Suprapubic skin (tissue), 4 donors: Measurements from ENCODE around the gene MCRIP1. TPM values are rescaled to one million over a fixed set of nuclear protein-coding genes. Genes with fewer than 3 reads are reported as not detected.

ENCODE experiments used
- DNase-seq, 2 donors: peaks; one replicate each; pipeline ENCODE4 v3.0.0-alpha.2; 2019; ENCODE audit warnings: low spot score in 2 of 2
- H3K27ac ChIP-seq: fragments of 200-600 bp; sonication (generic); one replicate; pipeline ENCODE4 v1.5.1; 2019
- H3K27me3 ChIP-seq: fragments of 200-600 bp; sonication (generic); one replicate; pipeline ENCODE4 v1.5.1; 2019
- H3K36me3 ChIP-seq: fragments of 200-600 bp; sonication (generic); one replicate; pipeline ENCODE4 v1.5.1; 2019
- H3K4me1 ChIP-seq: fragments of 200-600 bp; sonication (generic); one replicate; pipeline ENCODE4 v1.5.1; 2019
- H3K4me3 ChIP-seq: fragments of 200-600 bp; sonication (generic); one replicate; pipeline ENCODE4 v1.5.1; 2019; ENCODE audit warnings: mild to moderate bottlenecking
- H3K9me3 ChIP-seq: fragments of 200-600 bp; sonication (generic); one replicate; pipeline ENCODE4 v1.5.1; 2019
- CTCF ChIP-seq, 2 donors: fragments of 200-600 bp in 1 of 2; fragments of 450-650 bp in 1 of 2; sonication (generic) in 1 of 2; IDR thresholded peaks; one replicate each; pipeline ENCODE4 v1.5.1; 2016 to 2019; ENCODE audit warnings: antibody characterized with exemption in 2 of 2, mild to moderate bottlenecking in 1 of 2, moderate library complexity in 1 of 2
- EP300 ChIP-seq: sonication (generic); formaldehyde crosslinking; IDR thresholded peaks from one replicate; pipeline ENCODE4 v1.6.1; 2017; ENCODE audit warnings: antibody characterized with exemption
- POLR2A ChIP-seq, 2 donors: fragments of 450-650 bp; IDR thresholded peaks; one replicate each; pipeline ENCODE4 v1.6.1; 2017; ENCODE audit warnings: antibody characterized with exemption in 2 of 2, mild to moderate bottlenecking in 2 of 2, moderate library complexity in 2 of 2
- POLR2AphosphoS5 ChIP-seq, 3 donors: sonication (generic); formaldehyde crosslinking; IDR thresholded peaks; one replicate each; pipeline ENCODE4 v1.6.1; 2017; ENCODE audit warnings: antibody characterized with exemption in 3 of 3
- WGBS: methylation state at CpG from one replicate; pipeline ENCODE4 v1.1.5; 2018; 5-methylcytosine and 5-hydroxymethylcytosine counted together
- total RNA-seq, 4 donors: library from RNA; depleted of rRNA; stranded (reverse); fragments of >200 nt; gene quantifications; one replicate each; pipeline ENCODE4 v1.1.0, GENCODE V29; 2016

MCRIP1 gene
- total RNA-seq, 4 donors from 2014 or later, result 20.3 to 29.3 (median 27.4) TPM

GRCh38 chr17:81834831-81835267 is 1.8 kb upstream of the MCRIP1 start, which contains the start of gene PPP1R27:
PPP1R27 (minus strand) TSS chr17:81835050; CDS start chr17:81834953, 97 bp downstream.
- H3K36me3 ChIP-seq, result no peaks in the 10 kb centered on the region
- no peaks in the 10 kb centered on the region for H3K9me3 ChIP-seq
- WGBS, result 81% methylated on average over 7 of the region's 26 CpGs
- DNase-seq, result no peak
- TF ChIP-seq EP300 (no peak), POLR2A (IDR thresholded peaks at IDR 0.05) (no peak), POLR2AphosphoS5 (IDR thresholded peaks at IDR 0.05) (no peak), CTCF (IDR thresholded peaks at IDR 0.05) (no peak)
- H3K4me1 ChIP-seq, result peaks cover 44% of the 10 kb centered on the region
- no peaks in the 10 kb centered on the region for H3K27me3 ChIP-seq
- H3K4me3 ChIP-seq, result peak within 1 kb of the TSS; percentile 60
- no peak within 1 kb of the TSS for H3K27ac ChIP-seq

- Histone ChIP-seq H3K4me3 (peak overlapping the region; percentile 60), H3K27ac (no peak overlapping the region), H3K27me3 (no peaks in the 10 kb centered on the region), H3K9me3 (no peaks in the 10 kb centered on the region), H3K4me1 (peaks cover 46% of the 10 kb centered on the region), H3K36me3 (no peaks in the 10 kb centered on the region)
- TF ChIP-seq EP300, result no peak
- no peak for TF ChIP-seq CTCF (IDR thresholded peaks at IDR 0.05)
- TF ChIP-seq POLR2A (IDR thresholded peaks at IDR 0.05), result no peak
- no peak for TF ChIP-seq POLR2AphosphoS5 (IDR thresholded peaks at IDR 0.05)
- DNase-seq, result no peak
- 83% methylated on average over 23 of the region's 31 CpGs for WGBS
These were observed 1.1 kb upstream of the MCRIP1 start for GRCh38 chr17:81833921-81834830.

- H3K27ac ChIP-seq, result peak overlapping the region; percentile 84
- WGBS, result under 1% methylated on average over 15 of the region's 65 CpGs
- H3K36me3 ChIP-seq, result no peaks in the 10 kb centered on the region
- TF ChIP-seq EP300 (no peak), POLR2AphosphoS5 (IDR thresholded peaks at IDR 0.05) (no peak), CTCF (IDR thresholded peaks at IDR 0.05) (no peak), POLR2A (IDR thresholded peaks at IDR 0.05) (no peak)
- peaks cover 49% of the 10 kb centered on the region for H3K4me1 ChIP-seq
- peak overlapping the region; percentile 60 for H3K4me3 ChIP-seq
- H3K27me3 ChIP-seq, result no peaks in the 10 kb centered on the region
- H3K9me3 ChIP-seq, result no peaks in the 10 kb centered on the region
- no peak for DNase-seq
These were observed 407 bp downstream of the MCRIP1 start for GRCh38 chr17:81832608-81833159.

GRCh38 chr17:81831957-81832607 is 1.0 kb downstream of the MCRIP1 start:
- WGBS, result 11% methylated on average over 18 of the region's 18 CpGs
- no peaks in the 10 kb centered on the region for H3K36me3 ChIP-seq
- peaks cover 49% of the 10 kb centered on the region for H3K4me1 ChIP-seq
- no peaks in the 10 kb centered on the region for H3K9me3 ChIP-seq
- peak overlapping the region; percentile 84 for H3K27ac ChIP-seq
- no peaks in the 10 kb centered on the region for H3K27me3 ChIP-seq
- TF ChIP-seq CTCF (IDR thresholded peaks at IDR 0.05), result no peak
- TF ChIP-seq POLR2AphosphoS5 (IDR thresholded peaks at IDR 0.05), result no peak
- TF ChIP-seq EP300, result no peak
- TF ChIP-seq POLR2A (IDR thresholded peaks at IDR 0.05), result no peak
- peak overlapping the region; percentile 60 for H3K4me3 ChIP-seq
- DNase-seq, result no peak
